ENCODE data around the gene DOCK1. TPM values are rescaled to one million over a fixed set of nuclear protein-coding genes. Genes with fewer than 3 reads are reported as not detected.
A peak's percentile ranks its signal among the peaks of the same experiment; 100 is the strongest.

DOCK1 gene
- total RNA-seq, 3 donors from 2014 or later: 50.4 to 101 (median 69.2) TPM

GRCh38 chr10:126977216-126977615, 72.0 kb downstream of the DOCK1 start:
- DNase-seq (ENCODE audit: low spot score in 2 of 2): peak in 1 of 2 donors; percentile 66
- Histone ChIP-seq H3K4me3 (no peak overlapping the region), H3K36me3 (no peaks in the 10 kb centered on the region), H3K9me3 (no peaks in the 10 kb centered on the region), H3K4me1 (peaks cover 0 to 6% of the 10 kb centered on the region in 2 donors), H3K27me3 (no peaks in the 10 kb centered on the region), H3K27ac (peak overlapping the region; percentile 77 to 79)
- intact Hi-C loops (cut with DNase I; ENCODE audit: low total_unique reads): no loop called here
- TF ChIP-seq POLR2A (IDR thresholded peaks at IDR 0.05) (no peak), POLR2AphosphoS5 (IDR thresholded peaks at IDR 0.05) (no peak)
- TF ChIP-seq, protein P1, sequence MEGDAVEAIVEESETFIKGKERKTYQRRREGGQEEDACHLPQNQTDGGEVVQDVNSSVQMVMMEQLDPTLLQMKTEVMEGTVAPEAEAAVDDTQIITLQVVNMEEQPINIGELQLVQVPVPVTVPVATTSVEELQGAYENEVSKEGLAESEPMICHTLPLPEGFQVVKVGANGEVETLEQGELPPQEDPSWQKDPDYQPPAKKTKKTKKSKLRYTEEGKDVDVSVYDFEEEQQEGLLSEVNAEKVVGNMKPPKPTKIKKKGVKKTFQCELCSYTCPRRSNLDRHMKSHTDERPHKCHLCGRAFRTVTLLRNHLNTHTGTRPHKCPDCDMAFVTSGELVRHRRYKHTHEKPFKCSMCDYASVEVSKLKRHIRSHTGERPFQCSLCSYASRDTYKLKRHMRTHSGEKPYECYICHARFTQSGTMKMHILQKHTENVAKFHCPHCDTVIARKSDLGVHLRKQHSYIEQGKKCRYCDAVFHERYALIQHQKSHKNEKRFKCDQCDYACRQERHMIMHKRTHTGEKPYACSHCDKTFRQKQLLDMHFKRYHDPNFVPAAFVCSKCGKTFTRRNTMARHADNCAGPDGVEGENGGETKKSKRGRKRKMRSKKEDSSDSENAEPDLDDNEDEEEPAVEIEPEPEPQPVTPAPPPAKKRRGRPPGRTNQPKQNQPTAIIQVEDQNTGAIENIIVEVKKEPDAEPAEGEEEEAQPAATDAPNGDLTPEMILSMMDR (IDR thresholded peaks at IDR 0.05): no peak

DNA sequence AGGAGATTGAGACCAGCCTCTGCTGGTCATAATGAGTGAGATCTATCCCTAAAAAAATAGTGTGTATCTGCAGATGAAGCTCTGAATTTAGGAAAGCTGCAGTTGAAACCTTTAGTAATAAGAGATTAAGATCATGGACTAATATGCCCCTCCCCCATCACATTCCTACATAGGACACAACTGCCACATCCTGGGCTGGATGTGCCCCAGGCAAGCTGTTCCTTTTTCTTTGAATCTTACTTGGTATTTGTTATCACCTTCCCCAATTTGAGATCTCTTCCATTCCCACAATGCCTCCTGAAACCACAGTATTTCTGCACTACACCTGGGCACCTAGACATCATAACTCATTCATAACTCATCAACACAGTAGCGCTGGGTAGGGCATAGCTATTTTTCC, 74.1 kb downstream of the DOCK1 start:
- intact Hi-C loops (cut with DNase I; ENCODE audit: low total_unique reads): no loop called here
- TF ChIP-seq POLR2A (IDR thresholded peaks at IDR 0.05) (no peak), POLR2AphosphoS5 (IDR thresholded peaks at IDR 0.05) (no peak)
- TF ChIP-seq, protein P1 (IDR thresholded peaks at IDR 0.05): no peak
- Histone ChIP-seq H3K4me3 (no peak overlapping the region), H3K36me3 (no peaks in the 10 kb centered on the region), H3K27ac (peak overlapping the region in 1 of 2 donors; percentile 48), H3K27me3 (no peaks in the 10 kb centered on the region), H3K9me3 (no peaks in the 10 kb centered on the region), H3K4me1 (peaks cover 0 to 6% of the 10 kb centered on the region in 2 donors)
- DNase-seq (ENCODE audit: low spot score in 2 of 2): no peak

DNA sequence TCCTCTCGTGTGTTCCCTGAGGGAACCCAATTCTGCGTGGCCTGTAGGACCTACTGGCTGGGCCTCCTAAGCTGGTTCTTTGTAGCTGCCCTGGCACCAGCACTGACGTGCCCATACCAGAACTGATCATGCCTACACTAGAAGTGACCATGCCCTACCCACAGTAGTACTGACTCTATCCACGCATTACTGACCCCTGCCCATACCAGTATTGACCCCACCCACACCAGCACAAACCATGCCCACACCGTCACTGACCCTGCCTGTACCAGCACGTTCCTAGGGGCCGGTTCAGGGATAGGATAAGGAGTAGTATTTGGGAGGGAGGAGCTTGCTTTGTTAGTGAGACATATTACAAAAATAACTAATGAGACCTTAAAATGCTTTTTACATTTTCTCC, 88.0 kb downstream of the DOCK1 start:
- no peak for TF ChIP-seq POLR2A (IDR thresholded peaks at IDR 0.05)
- Histone ChIP-seq H3K4me1 (no peaks in the 10 kb centered on the region), H3K9me3 (no peaks in the 10 kb centered on the region), H3K4me3 (no peak overlapping the region), H3K36me3 (no peaks in the 10 kb centered on the region), H3K27ac (no peak overlapping the region), H3K27me3 (no peaks in the 10 kb centered on the region)
- intact Hi-C loops (cut with DNase I; ENCODE audit: low total_unique reads): no loop called here
- no peak for DNase-seq (ENCODE audit: low spot score in 2 of 2)

- no peaks in the 10 kb centered on the region for H3K9me3 ChIP-seq
- intact Hi-C loops (cut with DNase I; ENCODE audit: low total_unique reads): no loop called here
- TF ChIP-seq POLR2AphosphoS5 (IDR thresholded peaks at IDR 0.05) (no peak), POLR2A (IDR thresholded peaks at IDR 0.05) (no peak)
- TF ChIP-seq, protein P1 (IDR thresholded peaks at IDR 0.05): no peak
- no peaks in the 10 kb centered on the region for H3K4me1 ChIP-seq
- no peaks in the 10 kb centered on the region for H3K27me3 ChIP-seq
- H3K27ac ChIP-seq: no peak overlapping the region
- H3K36me3 ChIP-seq: no peaks in the 10 kb centered on the region
- no peak overlapping the region for H3K4me3 ChIP-seq
- DNase-seq (ENCODE audit: low spot score in 2 of 2): no peak
These were observed 92.8 kb downstream of the DOCK1 start for GRCh38 chr10:126997801-126998590.

DNA sequence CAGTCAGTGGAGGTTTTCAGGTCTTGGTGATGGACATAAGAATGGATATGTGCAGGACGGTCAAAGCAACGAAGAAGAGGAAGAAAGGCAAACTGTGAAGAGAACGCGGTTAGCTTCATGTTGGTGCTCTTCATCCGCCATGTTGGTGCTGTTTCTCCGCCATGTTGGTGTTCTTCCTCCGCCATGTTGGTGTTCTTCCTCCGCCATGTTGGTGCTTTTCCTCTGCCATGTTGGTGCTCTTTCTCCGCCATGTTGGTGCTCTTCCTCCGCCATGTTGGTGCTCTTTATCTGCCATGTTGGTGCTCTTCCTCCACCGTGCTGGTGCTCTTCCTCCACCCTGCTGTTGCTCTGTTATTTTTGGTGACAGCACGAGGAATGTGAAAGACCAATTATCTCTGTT, 95.4 kb downstream of the DOCK1 start:
- Histone ChIP-seq H3K27ac (no peak overlapping the region), H3K4me3 (no peak overlapping the region), H3K9me3 (no peaks in the 10 kb centered on the region), H3K4me1 (no peaks in the 10 kb centered on the region), H3K27me3 (no peaks in the 10 kb centered on the region), H3K36me3 (no peaks in the 10 kb centered on the region)
- no peak for DNase-seq (ENCODE audit: low spot score in 2 of 2)
- intact Hi-C loops (cut with DNase I; ENCODE audit: low total_unique reads): no loop called here
- TF ChIP-seq POLR2A (IDR thresholded peaks at IDR 0.05) (no peak), POLR2AphosphoS5 (IDR thresholded peaks at IDR 0.05) (no peak)
- TF ChIP-seq, protein P1 (IDR thresholded peaks at IDR 0.05): no peak

Data from breast epithelium (tissue), 4 donors.